Loucy (cell line): ENCODE data around the gene LARP4B.

Experiments
- H2AFZ ChIP-seq: fragments of 200-600 bp; sonication (generic); 2 replicates; pipeline ENCODE4 v1.6.0; 2016; ENCODE audit warnings: antibody characterized with exemption, mild to moderate bottlenecking, low read length, moderate library complexity
- H3F3A ChIP-seq: fragments of 200-600 bp; 2 replicates; pipeline ENCODE4 v1.6.0; 2016; ENCODE audit warnings: antibody characterized with exemption, low read depth, mild to moderate bottlenecking
- H3K27me3 ChIP-seq: fragments of 200-600 bp; sonication (generic); 2 replicates; pipeline ENCODE4 v1.6.1; 2014; ENCODE audit warnings: low read length, mild to moderate bottlenecking; ENCODE audit not compliant: insufficient read depth, poor library complexity, severe bottlenecking
- H3K36me3 ChIP-seq: fragments of 200-600 bp; sonication (generic); 2 replicates; pipeline ENCODE4 v1.6.1; 2016; ENCODE audit warnings: low read length; ENCODE audit not compliant: insufficient read depth
- H3K4me1 ChIP-seq: fragments of 200-600 bp; sonication (generic); 2 replicates; pipeline ENCODE4 v1.5.1; 2014; ENCODE audit warnings: low read length, mild to moderate bottlenecking; ENCODE audit not compliant: insufficient read depth, poor library complexity, severe bottlenecking
- H3K4me2 ChIP-seq: fragments of 200-600 bp; sonication (generic); 2 replicates; pipeline ENCODE4 v1.6.0; 2014; ENCODE audit warnings: antibody characterized with exemption, low read length, low read depth, mild to moderate bottlenecking; ENCODE audit not compliant: poor library complexity, severe bottlenecking
- H3K4me3 ChIP-seq: fragments of 200-600 bp; sonication (generic); 2 replicates; pipeline ENCODE4 v1.5.1; 2014; ENCODE audit warnings: low read length, mild to moderate bottlenecking, mixed read lengths; ENCODE audit not compliant: poor library complexity, severe bottlenecking
- H3K79me2 ChIP-seq: fragments of 200-600 bp; sonication (generic); 2 replicates; pipeline ENCODE4 v1.6.1; 2014; ENCODE audit warnings: low read length; ENCODE audit not compliant: insufficient read depth
- H3K9ac ChIP-seq: fragments of 200-600 bp; sonication (generic); 2 replicates; pipeline ENCODE4 v1.6.0; 2014; ENCODE audit warnings: mild to moderate bottlenecking, low read depth, low read length, moderate library complexity; ENCODE audit not compliant: poor library complexity, severe bottlenecking
- H3K9me2 ChIP-seq: fragments of 200-600 bp; sonication (generic); replicated peaks from 2 replicates; pipeline ENCODE4 v1.6.1; 2016; ENCODE audit warnings: low read depth, low read length, mixed read lengths
- H3K9me3 ChIP-seq: fragments of 200-600 bp; sonication (generic); 2 replicates; pipeline ENCODE4 v1.6.1; 2014; ENCODE audit warnings: mild to moderate bottlenecking, antibody characterized with exemption, low read length, low read depth; ENCODE audit not compliant: insufficient read depth
- H4K20me1 ChIP-seq: fragments of 200-600 bp; sonication (generic); 2 replicates; pipeline ENCODE4 v1.6.0; 2014; ENCODE audit warnings: antibody characterized with exemption, low read length, mild to moderate bottlenecking; ENCODE audit not compliant: insufficient read depth, poor library complexity, severe bottlenecking
- CTCF ChIP-seq: fragments of 200-600 bp; sonication (generic); conservative IDR thresholded peaks from 2 replicates; pipeline ENCODE4 v1.5.1; 2014; ENCODE audit warnings: mild to moderate bottlenecking, antibody characterized with exemption, low read length
- EZH2phosphoT487 ChIP-seq: fragments of 200-600 bp; IDR thresholded peaks from 2 replicates; pipeline ENCODE4 v1.6.1; 2018; ENCODE audit warnings: antibody characterized with exemption, mild to moderate bottlenecking, moderate library complexity, borderline replicate concordance

LARP4B gene

GRCh38 chr10:970311-971149 lies 39.0 kb upstream of the LARP4B start:
- Histone ChIP-seq H3F3A (no peaks in the 10 kb centered on the region), H3K4me1 (no peaks in the 10 kb centered on the region), H2AFZ (no peak overlapping the region), H3K9me2 (no peaks in the 10 kb centered on the region), H4K20me1 (no peaks in the 10 kb centered on the region), H3K9me3 (no peaks in the 10 kb centered on the region), H3K4me2 (no peak overlapping the region), H3K36me3 (no peaks in the 10 kb centered on the region), H3K27me3 (no peaks in the 10 kb centered on the region), H3K4me3 (no peak overlapping the region), H3K9ac (no peak overlapping the region), H3K79me2 (no peaks in the 10 kb centered on the region)
- TF ChIP-seq CTCF (no peak), EZH2phosphoT487 (no peak)

GRCh38 chr10:969473-970150 lies 38.1 kb upstream of the LARP4B start:
- no peaks in the 10 kb centered on the region for H3F3A ChIP-seq
- no peak overlapping the region for H3K9ac ChIP-seq
- H3K79me2 ChIP-seq = no peaks in the 10 kb centered on the region
- no peaks in the 10 kb centered on the region for H3K36me3 ChIP-seq
- H3K27me3 ChIP-seq = no peaks in the 10 kb centered on the region
- H2AFZ ChIP-seq = no peak overlapping the region
- H4K20me1 ChIP-seq = no peaks in the 10 kb centered on the region
- H3K9me2 ChIP-seq = no peaks in the 10 kb centered on the region
- no peak overlapping the region for H3K4me2 ChIP-seq
- TF ChIP-seq EZH2phosphoT487 (no peak), CTCF (no peak)
- H3K9me3 ChIP-seq = no peaks in the 10 kb centered on the region
- H3K4me3 ChIP-seq = no peak overlapping the region
- H3K4me1 ChIP-seq = no peaks in the 10 kb centered on the region

GRCh38 chr10:968546-969199 lies 37.2 kb upstream of the LARP4B start:
- Histone ChIP-seq H3K36me3 (no peaks in the 10 kb centered on the region), H3F3A (no peaks in the 10 kb centered on the region), H3K27me3 (no peaks in the 10 kb centered on the region), H3K4me2 (no peak overlapping the region), H3K9me2 (no peaks in the 10 kb centered on the region), H4K20me1 (no peaks in the 10 kb centered on the region), H3K4me3 (no peak overlapping the region), H3K9me3 (no peaks in the 10 kb centered on the region), H2AFZ (no peak overlapping the region), H3K79me2 (no peaks in the 10 kb centered on the region), H3K9ac (no peak overlapping the region), H3K4me1 (no peaks in the 10 kb centered on the region)
- TF ChIP-seq CTCF = no peak
- TF ChIP-seq EZH2phosphoT487 = no peak
